Calu3 (cell line): Measurements from ENCODE around the gene ELMO1. TPM values are rescaled to one million over a fixed set of nuclear protein-coding genes. Genes with fewer than 3 reads are reported as not detected.

Experiments
- BruUV-seq: library from RNA; stranded (reverse); fragments of 400-500 nt; replicated peaks from 2 replicates; lab custom pipeline; 2021; lab: Mats Ljungman, UMichigan
- CTCF ChIA-PET: fragments of 300-600 bp; sonication (Branson Sonifier 250); formaldehyde crosslinking; loops from one replicate; lab custom pipeline; 2022; ENCODE audit warnings: antibody characterized with exemption; lab: Charles Lee
- DNase-seq: peaks from one replicate; pipeline ENCODE4 v3.0.0; 2022
- H3K27ac Mint-ChIP-seq: one replicate; pipeline ENCODE4 v1.8.0; 2022; ENCODE audit warnings: mixed read lengths; ENCODE audit not compliant: unreplicated experiment
- H3K27me3 Mint-ChIP-seq: one replicate; pipeline ENCODE4 v1.8.0; 2022; ENCODE audit warnings: mixed read lengths; ENCODE audit not compliant: unreplicated experiment
- H3K36me3 Mint-ChIP-seq: one replicate; pipeline ENCODE4 v1.8.0; 2022; ENCODE audit warnings: mild to moderate bottlenecking, moderate library complexity, mixed read lengths; ENCODE audit not compliant: insufficient read depth, unreplicated experiment
- H3K4me1 Mint-ChIP-seq: one replicate; pipeline ENCODE4 v1.8.0; 2022; ENCODE audit warnings: mild to moderate bottlenecking, low read depth, mixed read lengths; ENCODE audit not compliant: unreplicated experiment
- H3K4me3 Mint-ChIP-seq: one replicate; pipeline ENCODE4 v1.8.0; 2022; ENCODE audit warnings: mild to moderate bottlenecking, low read depth, moderate library complexity, mixed read lengths; ENCODE audit not compliant: unreplicated experiment
- H3K9me3 Mint-ChIP-seq: one replicate; pipeline ENCODE4 v1.8.0; 2022; ENCODE audit warnings: low read depth, mixed read lengths; ENCODE audit not compliant: unreplicated experiment
- CTCF ChIP-seq: fragments of 200-600 bp; IDR thresholded peaks from one replicate; pipeline ENCODE4 v1.8.0; 2022; ENCODE audit warnings: antibody characterized with exemption; ENCODE audit not compliant: unreplicated experiment
- intact Hi-C: fragments of 100-400 bp; cut with micrococcal nuclease; formaldehyde crosslinking; loops from one replicate; pipeline ENCODE4 v1.10.0; 2022; ENCODE audit not compliant: unreplicated experiment
- total RNA-seq: library from RNA; stranded (reverse); gene quantifications from 2 replicates; pipeline ENCODE4 v1.2.3, GENCODE V29; 2022

ELMO1 gene
- total RNA-seq, 1 experiment from 2014 or later, result not detected

DNA sequence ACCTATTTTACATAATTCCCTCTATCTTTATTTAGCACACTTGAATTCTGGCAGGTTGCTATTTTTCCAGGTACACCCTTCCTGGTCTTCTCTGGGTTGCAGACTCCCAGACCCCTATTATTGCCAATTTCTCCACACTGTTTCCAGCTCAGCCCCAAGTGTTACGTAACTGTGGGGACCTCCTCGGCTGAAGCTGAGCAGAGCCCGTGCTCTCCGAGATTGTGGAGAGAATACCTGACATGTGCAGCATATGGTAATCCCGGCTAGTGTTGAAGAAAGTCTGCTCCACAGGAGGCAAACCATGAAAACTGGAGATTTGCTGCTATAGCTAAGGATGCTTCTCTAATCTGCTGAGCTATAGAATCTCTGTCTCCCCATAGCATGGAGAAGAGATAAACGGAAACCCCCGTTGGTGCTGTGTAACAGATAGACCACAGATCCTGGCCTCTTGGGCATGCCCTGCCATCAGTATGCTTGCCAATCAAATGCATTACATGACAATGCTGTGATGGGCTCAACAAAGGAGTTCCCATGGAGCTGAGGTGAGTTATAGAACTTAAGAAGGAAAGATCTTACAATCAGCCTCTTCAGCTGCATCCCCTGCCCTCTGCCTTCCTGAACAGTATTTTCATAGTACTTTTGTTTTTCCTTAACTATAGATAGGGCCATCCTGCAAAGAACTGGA, 579.8 kb downstream of the ELMO1 start:
- H3K27me3 Mint-ChIP-seq, result peaks cover 11% of the 10 kb centered on the region
- intact Hi-C loops, result no loop called here
- H3K4me1 Mint-ChIP-seq, result no peaks in the 10 kb centered on the region
- BruUV-seq, result no TSS peak
- TF ChIP-seq CTCF, result no peak
- H3K4me3 Mint-ChIP-seq, result no peak overlapping the region
- H3K9me3 Mint-ChIP-seq, result no peaks in the 10 kb centered on the region
- CTCF ChIA-PET, result no interaction called here
- no peaks in the 10 kb centered on the region for H3K36me3 Mint-ChIP-seq
- DNase-seq, result no peak
- H3K27ac Mint-ChIP-seq, result no peak overlapping the region

DNA sequence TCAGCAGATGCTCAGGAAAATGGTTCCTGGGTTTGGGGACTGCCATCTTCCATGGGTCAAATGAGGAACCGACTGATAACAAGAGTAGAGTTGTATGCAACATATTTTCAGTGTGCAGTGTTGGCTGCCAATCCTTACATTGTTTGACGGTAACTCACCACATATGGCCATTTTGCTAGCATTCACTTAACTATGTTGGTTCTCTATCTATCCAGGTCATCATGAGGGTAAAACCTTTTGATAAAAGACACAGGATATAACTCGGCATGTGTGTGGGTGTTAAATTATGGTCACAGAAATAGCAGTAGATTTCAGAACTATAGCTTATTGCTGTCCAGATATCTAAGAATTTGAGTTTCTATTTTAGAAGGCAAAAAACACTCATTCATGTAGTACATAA, 583.6 kb downstream of the ELMO1 start:
- intact Hi-C loops, result no loop called here
- CTCF ChIA-PET, result no interaction called here
- H3K9me3 Mint-ChIP-seq, result no peaks in the 10 kb centered on the region
- H3K27me3 Mint-ChIP-seq, result peaks cover 11% of the 10 kb centered on the region
- no TSS peak for BruUV-seq
- H3K4me3 Mint-ChIP-seq, result no peak overlapping the region
- TF ChIP-seq CTCF, result no peak
- DNase-seq, result no peak
- no peaks in the 10 kb centered on the region for H3K4me1 Mint-ChIP-seq
- H3K36me3 Mint-ChIP-seq, result no peaks in the 10 kb centered on the region
- H3K27ac Mint-ChIP-seq, result no peak overlapping the region

DNA sequence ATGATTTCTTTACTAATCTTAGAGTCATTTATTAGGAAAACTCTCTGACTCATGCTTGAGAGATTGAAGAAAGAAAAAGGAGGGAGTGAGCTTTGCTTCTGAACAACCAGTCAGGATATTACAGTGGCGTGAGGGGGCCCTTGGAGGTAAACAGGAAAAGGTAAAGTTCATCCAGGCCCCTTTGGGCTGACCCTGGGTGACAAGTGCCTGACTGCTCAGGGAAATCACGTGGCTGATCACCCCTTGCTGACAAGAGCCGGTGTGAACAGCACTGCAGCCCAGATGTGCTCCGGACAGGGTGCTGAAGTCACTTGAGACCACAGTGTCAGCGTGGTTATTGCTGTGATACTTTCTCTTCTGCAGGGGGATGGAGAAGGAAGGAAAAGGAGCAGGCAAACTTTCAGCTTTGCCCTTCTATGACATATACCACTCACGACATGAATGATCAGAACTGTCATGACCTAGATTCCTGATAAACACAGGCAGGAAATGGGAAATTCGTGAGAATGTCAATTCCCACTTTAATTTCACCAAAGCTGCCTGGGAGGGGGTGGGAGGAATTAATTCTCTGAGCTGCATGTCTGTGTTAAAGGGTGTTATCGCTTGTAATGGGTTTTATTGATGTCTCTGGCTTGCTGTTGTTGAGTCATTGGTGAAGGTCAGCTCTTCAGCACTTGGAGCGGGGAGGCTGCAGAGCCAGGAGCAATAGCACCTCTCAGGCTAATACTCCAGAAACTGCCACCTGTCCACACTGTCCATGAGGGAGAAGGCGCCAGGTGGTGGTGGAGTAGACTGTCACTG, 584.6 kb downstream of the ELMO1 start:
- no TSS peak for BruUV-seq
- CTCF ChIA-PET, result no interaction called here

DNA sequence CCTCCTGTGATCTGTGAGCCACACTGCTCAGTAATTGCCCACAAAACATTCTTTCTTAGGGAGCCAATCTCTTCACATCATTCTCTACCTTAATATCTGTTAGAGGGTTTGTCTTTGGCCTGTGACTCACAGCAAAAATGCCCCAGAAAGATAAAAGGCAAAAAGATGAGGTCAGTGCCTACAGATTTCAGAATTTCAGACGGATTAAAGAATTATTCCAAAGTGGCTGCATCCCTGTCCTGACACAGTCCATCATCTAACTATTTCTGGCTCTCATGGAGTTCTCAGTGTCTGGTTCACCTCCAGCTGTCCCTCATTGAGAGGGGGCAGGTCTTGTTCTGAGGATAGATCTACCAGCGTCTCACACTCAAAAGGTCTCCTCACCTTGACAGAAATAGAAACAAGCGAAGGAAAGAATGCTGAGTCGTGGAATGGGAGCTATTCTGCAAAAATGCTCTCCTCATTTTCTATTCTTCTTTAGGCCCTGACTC, 585.8 kb downstream of the ELMO1 start:
- no peak for DNase-seq
- CTCF ChIA-PET, result interaction anchor here (0.6 kb wide), 1 partner anchor 1229 kb away, joined by 5 read pairs; no protein-coding TSS in a partner anchor
- Mint-ChIP-seq H3K27me3 (peaks cover 32% of the 10 kb centered on the region), H3K4me1 (no peaks in the 10 kb centered on the region), H3K36me3 (no peaks in the 10 kb centered on the region), H3K4me3 (no peak overlapping the region), H3K9me3 (no peaks in the 10 kb centered on the region), H3K27ac (no peak overlapping the region)
- intact Hi-C loops, result no loop called here
- no TSS peak for BruUV-seq
- no peak for TF ChIP-seq CTCF

More for the DNA sequence above, 584.6 kb downstream of the ELMO1 start:
- intact Hi-C loops, result no loop called here
- Mint-ChIP-seq H3K9me3 (no peaks in the 10 kb centered on the region), H3K27me3 (peaks cover 19% of the 10 kb centered on the region), H3K4me1 (no peaks in the 10 kb centered on the region), H3K27ac (no peak overlapping the region), H3K4me3 (no peak overlapping the region), H3K36me3 (no peaks in the 10 kb centered on the region)
- no peak for TF ChIP-seq CTCF
- DNase-seq, result no peak
